ENCODE measurements around the gene VWC2. TPM values are rescaled to one million over a fixed set of nuclear protein-coding genes. Genes with fewer than 3 reads are reported as not detected.
"Not testable (repeated sequence)": the region's sequence is repeated elsewhere in the genome, so short reads cannot be mapped to it uniquely, and the experiment has no call there.

The VWC2 gene
- total RNA-seq, 1 experiment from 2014 or later = not detected

DNA sequence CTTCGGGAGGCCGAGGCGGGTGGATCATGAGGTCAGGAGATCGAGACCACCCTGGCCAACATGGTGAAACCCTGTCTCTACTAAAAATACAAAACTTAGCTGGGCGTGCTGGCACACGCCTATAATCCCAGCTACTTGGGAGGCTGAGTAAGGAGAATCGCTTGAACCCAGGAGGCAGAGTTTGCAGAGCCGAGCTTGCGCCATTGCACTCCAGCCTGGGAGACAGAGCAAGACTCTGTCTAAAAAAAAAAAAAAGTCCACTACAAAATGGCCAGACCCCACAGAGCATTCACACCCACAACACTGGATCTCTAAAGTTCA, 78.1 kb downstream of the VWC2 start:
- DNase-seq (ENCODE audit: low read depth) = not testable (repeated sequence)

DNA sequence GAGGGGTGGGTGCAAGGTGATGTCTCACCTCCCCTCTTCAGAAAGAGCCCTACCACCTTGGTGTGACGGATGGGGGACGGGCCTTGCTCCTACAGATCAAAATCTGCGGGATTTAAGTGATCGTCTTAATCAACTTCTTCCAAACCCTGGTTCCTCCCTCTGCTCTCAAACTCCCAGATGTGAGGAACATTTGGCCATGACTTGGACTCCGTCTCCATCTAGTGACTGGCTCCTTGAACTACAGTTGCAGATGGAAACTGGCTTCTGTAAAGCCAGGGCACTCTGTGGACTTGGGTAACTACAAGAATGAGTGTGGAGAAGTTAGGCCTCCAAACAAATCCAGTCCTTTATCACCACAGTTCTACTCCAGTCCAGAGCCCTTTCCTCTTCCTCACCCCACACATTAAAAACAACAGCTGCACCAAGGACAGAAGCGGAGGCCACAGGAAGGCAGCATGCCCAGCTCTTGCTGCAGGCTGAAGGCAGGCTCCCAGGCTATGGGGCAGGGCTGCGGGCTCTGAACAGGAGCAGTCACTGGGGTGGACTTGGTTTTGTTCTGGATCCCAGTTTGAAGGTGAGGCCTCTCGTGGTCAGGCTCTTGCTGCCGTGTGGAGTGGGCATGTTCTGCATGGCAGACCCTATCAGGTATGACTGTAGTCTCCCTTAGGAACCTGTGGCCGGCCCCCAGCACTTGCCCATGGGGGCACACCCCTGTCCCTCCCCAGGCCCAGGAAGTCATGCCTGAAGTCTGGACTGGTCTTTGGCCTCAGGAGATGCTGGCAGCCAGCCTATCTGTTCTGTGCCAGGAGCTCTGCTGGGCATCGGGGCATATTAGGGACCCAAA, 79.4 kb downstream of the VWC2 start:
- peak; percentile 14 for DNase-seq (ENCODE audit: low read depth)

DNA sequence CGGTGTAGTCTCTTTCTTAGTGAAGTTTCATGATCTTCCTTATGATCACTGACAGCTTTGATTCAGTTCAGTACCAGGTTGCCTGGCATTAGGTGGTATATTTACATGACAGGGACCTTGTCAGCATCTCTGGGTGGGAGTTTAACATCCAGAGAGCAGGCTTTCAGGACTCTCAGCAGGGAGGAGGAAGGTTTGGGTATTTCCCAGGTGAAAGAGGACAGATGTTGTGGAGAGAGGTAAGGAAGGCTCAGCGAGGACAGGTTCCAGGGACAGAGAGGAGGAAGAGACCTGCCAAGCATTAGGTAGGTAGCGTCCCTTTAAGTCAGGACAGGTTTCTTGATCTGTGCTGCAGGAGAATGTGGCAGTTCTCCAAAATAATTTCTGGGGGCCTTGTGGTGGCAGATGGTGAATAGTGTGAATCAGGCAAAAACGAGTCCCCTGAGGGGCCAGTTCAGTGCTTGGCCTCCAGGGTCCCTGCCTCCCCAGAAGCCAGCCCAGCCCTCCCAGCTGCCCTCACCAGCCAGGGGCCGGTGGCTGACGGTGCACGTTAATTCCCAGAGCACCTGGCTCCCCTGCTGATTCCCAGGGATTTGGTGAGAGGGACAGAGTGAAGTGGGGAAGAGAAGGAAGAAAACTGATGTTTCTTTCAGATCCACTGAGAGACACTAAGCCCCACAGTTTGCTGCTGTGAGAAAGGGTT, 82.0 kb downstream of the VWC2 start:
- DNase-seq (ENCODE audit: low read depth) = no peak

DNA sequence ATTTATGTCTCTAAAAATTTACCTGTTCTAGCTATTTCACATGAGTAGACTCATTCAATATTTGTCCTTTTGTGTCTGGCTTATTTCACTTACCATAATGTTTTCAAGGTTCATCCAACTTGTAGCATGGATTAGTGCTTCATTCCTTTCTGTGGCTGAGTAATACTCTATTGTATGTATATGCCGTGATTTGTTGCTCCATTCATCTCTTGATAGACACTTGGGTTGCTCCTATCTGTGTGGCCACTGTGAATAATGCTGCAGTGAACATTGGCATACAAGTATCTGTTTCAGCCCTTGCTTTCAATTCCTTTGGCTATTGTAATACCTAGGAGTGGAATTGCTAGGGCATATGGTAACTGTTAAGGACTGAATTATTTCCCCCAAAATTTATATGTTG, 86.9 kb downstream of the VWC2 start:
- no peak for DNase-seq (ENCODE audit: low read depth)

DNA sequence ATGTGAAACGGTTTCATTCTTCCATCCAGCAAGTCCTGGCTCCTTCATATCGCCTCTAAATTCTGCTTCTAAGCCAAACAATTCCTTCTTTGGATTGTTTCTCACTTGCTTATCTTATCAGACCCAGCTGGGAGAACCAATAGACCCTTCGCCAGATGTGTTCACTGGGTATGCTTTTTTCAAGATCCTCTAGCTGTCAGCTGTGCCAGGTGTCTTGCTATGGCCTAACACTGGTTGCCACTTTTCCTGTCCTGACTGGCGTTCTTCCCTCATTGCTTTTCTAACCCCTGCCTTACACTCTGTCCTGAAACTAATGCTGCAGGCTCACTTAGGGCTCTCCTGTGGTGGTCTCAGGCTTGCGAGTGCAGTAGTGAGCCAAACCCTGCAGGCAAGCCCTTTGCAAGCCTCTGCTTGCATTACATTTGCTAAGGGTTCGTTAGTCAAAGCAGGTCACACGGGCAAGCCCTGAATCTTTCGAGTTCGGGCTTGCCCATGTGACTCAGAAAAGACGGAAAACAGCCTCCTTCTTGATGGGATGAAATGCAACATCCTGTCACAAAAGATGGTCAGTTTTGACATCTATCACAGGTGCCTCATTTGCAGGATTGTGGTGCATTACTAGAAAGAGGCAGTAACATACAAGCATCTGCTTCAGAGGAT, 92.8 kb downstream of the VWC2 start:
- no peak for DNase-seq (ENCODE audit: low read depth)

DNA sequence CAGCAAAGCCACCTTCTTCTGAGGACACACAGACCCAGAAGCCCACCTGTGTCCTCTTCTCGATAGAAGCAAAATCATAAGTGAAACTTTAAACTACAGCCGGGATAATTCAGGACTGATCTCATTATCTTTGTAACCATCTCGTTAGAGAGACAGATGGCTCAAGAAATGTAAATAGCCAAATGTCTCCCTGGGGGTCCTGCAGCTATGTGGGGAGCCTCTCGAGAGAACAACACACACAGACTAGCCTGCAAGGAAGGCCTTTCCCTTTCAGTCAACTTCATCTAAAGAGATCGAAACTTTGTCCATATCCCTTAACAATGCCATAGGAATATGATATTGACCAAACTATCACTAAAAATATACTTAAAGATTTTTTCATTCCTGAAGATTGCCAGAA, 93.5 kb downstream of the VWC2 start:
- DNase-seq (ENCODE audit: low read depth) = no peak

DNA sequence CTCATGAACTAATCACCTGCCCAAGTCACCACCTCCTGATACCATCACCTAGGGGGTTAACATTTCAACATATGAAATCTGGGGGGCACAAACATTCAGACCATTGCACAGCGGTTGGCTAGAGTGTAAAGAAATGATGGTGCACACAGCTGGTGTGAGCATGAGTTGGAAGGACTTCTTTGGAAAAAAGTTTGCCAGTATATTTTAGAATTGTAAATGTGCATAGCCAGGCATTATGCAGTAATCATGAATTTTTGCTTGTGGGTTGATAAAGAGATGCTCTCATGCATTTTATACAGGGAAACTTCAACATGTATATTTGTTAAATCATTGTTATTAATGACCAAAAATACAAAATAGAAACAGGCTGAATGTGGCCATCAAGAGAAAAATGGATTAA, 100.0 kb downstream of the VWC2 start:
- DNase-seq (ENCODE audit: low read depth) = no peak

DNA sequence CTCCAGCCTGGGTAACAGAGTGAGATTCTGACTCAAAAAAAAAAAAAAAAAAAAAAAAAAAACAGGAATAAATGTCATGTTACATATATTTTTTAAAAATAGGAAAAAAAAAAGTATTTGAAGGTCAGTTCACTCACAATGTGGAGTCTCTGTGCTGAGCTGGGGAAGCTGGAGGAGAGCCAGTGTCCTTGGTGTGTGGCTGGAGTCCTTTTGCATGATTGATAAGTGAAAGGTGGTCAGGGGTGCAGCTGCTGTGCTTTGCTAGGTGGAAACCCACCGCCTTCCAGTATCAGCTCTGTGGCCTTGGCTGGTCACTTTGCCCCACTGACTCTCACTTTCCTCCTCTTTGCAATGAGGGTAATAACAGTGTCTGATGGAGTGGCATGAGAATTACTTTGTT, 101.9 kb downstream of the VWC2 start:
- DNase-seq (ENCODE audit: low read depth) = no peak

DNA sequence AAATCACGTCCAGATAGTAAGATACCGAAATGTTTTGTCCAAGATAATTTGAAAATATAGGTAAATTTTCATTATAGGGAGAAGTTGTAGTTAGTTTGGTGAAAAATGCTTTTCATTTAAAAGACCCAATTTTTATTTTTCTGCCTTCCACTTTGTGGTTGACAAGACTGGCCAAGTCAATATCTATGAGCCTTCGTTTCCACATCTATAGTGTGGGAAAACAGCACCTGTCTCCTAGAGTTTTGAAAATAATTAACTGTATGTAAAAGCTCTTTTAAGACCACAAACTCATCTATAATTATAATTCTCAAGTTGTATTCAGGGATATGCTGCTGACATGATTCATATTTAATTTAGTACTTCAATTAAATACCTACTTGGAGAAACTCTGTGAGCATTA, 102.8 kb downstream of the VWC2 start:
- DNase-seq (ENCODE audit: low read depth) = no peak

DNA sequence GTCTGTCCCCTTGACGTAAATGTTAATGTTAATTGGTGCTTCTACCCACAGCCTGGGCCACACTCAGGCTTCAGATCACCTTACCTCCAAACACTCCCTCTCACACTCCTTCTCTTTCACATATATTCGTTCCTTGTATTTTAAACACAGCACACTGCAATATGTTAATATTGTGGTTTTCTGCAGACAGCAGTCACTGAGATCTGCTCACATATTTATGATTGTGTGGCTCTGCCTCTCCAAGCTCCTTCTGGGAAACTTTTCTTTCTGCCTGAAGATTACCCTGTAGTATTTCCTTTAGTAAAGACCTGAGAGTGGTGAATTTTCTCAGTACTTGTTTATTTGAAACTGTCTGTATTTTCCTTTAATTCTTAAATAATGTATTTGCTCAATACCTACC, 104.7 kb downstream of the VWC2 start:
- DNase-seq (ENCODE audit: low read depth) = no peak

DNA sequence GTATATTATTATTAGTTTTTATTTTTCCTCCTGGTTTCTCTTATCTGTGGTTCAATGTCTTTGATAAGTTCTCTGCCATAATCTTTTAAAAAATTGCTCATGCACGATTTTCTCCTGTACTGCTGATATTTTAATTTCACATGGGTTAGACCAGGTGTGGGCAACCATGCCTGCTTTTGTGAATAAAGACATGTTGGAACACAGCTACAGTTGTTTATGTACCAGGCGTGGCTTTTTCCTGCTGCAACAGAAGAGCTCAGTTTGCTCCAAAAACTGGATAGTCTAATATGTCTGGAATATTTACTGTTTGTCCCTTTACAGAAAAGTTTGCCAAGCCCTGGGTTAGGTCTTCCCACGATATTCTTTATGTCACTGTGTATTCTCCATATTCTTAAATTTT, 105.2 kb downstream of the VWC2 start:
- no peak for DNase-seq (ENCODE audit: low read depth)

DNA sequence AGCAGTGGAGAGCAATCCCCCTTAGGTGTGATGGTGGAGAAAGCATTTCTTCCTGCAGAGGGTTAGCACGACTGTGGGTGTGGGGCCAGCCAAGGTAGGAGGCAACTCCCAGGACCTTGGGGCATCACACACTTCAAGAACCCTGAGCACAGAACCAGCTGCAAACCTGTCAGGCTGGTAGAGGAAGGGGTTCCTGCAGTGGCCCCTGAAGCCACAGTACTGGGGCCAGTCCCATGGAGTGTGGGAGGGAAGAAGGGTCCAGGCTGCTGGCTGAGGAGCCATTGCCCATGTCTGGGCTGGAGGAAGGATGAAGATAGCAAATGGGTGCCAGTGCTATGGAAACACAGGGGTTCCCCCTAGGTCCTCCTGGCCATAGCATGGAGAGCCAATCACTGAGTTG, 110.5 kb downstream of the VWC2 start:
- no peak for DNase-seq (ENCODE audit: low read depth)

DNA sequence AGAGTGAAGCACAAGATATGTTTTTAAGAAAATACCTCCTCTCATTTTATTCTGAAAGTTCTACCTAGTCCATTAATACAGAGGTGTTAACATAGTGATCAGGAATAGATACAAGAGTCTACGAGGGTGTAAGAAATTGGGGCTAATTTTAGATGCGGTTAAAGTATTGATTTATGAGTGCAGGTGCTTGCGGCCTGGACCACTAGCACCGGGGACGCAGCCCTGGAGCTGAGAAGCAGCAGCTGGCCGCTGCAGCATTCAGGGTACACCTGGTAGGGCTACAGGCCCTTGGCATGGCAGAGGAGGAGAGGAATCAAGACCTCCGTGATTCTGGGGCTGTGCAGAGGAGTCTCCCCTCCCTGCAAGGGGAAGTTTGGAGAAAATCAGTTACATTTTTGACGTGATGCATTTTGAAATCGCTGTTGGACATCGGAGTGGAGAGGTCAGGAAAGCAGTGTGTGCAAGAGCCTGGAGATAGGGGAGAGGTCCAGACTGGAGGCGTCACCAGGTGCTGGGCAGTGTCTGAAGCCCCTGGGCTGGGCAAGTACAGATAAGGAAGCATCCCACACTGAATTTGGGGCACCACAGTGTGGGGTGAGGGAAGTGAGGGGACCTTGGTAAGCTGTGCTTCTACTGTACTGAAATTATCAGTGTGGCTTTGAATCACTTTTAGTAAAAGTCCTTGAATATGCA, 112.3 kb downstream of the VWC2 start:
- no peak for DNase-seq (ENCODE audit: low read depth)

DNA sequence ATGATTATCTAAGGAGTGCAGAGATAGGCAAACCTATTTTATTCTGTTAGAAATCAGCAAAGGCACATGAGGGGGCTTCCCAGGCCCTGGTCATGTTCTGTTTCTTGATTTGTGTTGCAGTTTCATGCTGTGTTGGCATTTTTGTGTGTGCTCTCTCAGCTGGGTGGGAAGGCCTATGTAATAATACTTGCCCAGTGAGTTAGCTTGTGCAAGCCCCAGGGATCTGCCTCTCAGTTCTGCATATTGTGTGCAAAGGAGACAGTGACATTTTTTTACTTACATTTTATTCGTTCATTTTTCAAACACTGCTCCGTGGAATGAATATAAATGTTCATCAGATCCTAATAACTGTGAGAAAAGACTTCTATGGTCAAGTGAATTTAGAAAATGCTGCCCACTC, 119.0 kb downstream of the VWC2 start:
- DNase-seq (ENCODE audit: low read depth) = no peak

DNA sequence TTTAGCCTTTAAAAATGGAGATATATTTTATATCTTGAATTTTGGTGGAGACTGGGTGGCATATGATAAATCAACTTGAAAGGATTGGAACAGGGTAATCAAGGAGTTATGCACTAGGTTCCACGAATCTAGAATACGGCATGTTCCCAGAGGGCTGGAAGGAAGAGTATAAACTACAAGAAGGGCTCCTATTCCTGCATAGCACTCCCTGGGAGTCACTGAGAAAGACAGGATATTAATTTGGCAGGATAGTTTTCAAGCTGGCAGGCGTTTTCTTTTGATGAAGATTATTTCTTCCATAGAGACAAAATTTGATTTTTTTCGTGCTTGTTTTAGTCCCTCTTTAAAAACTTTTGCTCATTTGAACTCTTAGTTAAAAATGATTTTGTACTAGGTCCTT, 119.7 kb downstream of the VWC2 start:
- no peak for DNase-seq (ENCODE audit: low read depth)

DNA sequence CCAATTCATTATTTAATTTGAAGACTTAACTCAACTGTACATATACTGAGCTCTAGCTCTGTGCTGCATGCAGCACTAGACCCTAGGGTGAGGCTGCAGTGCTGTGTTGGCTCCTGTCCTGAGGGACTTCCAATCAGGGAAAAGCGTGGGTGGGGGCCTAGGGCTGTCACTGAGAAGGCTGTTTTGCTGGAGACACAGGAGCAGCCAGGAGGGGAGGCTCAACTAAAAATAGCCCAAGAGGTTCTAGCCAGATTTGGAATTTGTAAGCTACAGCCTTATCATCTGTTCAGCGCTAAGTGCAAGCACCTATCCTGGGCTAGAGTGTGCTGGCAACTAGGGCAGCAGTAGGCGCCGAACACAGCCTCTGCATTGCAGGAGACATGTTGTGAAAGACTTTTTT, 121.1 kb downstream of the VWC2 start:
- DNase-seq (ENCODE audit: low read depth) = no peak

DNA sequence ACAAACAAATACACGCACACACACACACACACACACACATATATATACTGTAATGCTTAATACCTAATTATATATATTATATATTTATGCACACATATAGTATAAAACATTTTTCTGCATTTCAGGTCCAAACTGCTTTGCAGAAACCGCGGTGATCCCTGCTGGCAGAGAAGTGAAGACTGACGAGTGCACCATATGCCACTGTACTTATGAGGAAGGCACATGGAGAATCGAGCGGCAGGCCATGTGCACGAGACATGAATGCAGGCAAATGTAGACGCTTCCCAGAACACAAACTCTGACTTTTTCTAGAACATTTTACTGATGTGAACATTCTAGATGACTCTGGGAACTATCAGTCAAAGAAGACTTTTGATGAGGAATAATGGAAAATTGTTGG, 138.5 kb downstream of the VWC2 start:
- no peak for DNase-seq (ENCODE audit: low read depth)

DNA sequence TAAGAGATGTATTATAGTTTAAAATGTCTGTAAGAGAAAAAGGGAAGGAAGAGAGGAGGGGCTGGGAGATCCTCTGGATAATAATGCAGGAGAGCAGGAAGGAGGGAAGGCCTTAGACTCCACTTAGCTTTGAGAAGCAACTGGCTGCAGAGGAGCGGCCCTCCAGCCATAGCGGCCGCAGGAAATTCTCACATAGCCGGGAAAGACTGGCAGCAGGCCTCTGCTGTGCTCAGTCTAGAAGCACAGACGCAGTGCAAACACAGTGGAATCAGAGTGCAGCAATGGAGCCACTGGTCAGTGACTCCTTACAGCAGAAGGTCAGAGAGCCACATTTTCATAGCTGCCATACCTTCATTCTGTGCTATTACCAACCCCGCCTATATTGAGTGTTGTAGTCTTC, 153.3 kb downstream of the VWC2 start:
- no peak for DNase-seq (ENCODE audit: low read depth)

DNA sequence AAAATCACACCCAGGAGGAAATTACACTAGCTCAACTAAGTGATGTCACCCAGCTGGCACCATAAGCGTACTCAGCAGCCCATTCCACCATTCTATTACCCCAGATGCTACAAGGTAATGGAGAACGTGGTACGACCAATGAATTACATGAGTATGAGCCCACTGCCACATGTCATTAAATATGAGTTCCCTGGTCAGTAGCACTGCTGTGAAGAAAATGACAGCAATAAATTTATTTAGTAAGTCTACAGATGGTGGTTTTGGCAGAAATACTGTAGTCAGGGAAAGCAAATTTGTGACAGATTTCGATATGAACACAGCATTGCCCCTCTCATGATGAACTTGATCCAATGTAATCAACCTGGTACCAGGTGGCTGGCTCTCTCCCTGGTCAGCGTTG, 154.2 kb downstream of the VWC2 start:
- DNase-seq (ENCODE audit: low read depth) = no peak

DNA sequence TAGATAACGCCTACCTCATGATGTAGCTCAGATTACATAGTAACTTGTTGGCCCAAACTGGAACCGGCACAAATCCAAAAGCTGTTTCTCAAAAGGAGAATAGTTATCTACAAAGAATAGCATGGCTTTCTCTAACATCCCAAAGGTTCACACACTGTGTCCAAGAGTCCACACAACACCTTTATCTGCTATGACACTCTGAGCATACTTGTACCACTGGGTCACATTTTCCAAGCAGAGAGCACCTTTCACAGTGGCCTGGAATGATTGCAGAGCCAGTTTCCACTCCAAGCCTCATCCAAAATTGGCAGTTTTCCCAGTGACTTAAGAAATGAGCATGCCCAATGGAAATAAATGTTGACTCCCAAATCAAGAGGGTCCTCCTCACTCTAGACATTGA, 155.3 kb downstream of the VWC2 start:
- DNase-seq (ENCODE audit: low read depth) = no peak

DNA sequence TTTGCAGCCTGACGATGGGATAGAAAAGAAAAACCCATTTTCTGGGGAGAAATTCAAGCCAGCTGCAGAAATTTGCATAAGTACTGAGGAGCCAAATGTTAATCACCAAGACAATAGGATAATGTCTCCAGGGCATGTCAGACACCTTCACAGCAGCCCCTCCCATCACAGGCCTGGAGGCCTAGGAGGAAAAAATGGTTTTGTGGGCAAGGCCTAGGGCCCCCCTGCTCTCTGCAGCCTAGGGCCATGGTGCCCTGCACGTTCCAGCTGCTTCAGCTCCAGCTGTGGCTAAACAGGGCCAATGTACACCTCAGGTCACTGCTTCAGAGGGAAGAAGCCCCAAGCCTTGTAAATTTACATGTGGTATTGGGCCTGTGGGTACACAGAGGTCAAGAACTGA, 158.2 kb downstream of the VWC2 start:
- no peak for DNase-seq (ENCODE audit: low read depth)

DNA sequence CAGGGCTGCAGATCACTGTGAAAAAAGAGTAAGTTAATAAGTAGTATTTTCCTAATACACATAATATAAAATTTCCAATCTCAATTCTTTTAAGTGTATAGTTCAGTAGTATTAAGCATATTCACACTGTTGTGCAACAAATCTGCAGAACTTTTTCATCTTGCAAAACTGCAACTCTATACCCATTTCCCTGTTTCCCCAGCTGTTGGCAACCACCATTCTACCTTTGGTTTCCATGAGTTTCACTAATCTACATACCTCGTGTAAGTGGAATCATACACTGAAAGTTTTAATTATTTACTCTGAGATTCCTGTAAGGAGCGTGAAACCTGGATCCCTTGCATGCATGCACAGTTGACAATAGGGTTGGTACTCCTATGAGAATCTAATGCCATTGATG, 164.2 kb downstream of the VWC2 start:
- DNase-seq (ENCODE audit: low read depth) = no peak

All from Daoy (cell line).